Endothelial cell of hepatic sinusoid (primary cell): Measurements from ENCODE around the gene MAGEA8.
"Not testable (repeated sequence)": the region's sequence is repeated elsewhere in the genome, so short reads cannot be mapped to it uniquely, and the experiment has no call there.

Experiments
- in situ Hi-C: cut with HindIII; loops from 2 replicates; pipeline ENCODE4 v1.10.0; 2017; ENCODE audit warnings: low sequenced_read_pairs

The MAGEA8 gene, protein sequence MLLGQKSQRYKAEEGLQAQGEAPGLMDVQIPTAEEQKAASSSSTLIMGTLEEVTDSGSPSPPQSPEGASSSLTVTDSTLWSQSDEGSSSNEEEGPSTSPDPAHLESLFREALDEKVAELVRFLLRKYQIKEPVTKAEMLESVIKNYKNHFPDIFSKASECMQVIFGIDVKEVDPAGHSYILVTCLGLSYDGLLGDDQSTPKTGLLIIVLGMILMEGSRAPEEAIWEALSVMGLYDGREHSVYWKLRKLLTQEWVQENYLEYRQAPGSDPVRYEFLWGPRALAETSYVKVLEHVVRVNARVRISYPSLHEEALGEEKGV

DNA sequence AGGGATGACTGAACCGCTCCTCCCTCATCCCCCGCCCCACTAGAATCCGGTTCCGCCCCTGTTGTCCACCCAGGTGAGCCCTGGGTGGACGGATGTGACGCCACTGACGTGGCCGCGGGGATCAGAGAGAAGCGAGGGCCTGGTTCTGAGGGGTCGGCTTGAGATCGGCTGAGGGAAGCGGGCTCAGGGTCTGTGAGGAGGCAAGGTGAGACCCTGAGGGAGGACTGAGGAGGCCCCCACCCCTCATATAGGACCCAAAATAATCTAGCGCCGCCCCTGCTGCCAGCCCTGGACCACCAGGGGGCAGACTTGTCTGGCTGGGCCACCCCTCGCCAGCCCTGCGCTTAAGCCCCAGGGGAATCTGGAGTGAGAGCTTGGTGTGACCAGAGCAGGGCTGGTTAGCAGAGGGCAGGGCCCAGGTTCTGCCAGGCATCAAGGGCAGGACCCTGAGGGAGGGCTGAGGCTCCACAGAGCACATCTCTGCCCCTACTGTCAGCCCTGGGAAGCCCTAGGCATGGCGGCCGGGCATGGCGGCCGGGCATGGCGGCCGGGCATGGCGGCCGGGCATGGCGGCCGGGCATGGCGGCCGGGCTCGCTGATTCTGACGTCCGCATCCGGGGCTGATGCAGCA is at the start of gene MAGEA8:
MAGEA8 (plus strand) TSS at position 103 of the 631 bp plus-strand sequence. CDS start 3,090 bp downstream, outside the sequence.
- in situ Hi-C loops = no loop called here

DNA sequence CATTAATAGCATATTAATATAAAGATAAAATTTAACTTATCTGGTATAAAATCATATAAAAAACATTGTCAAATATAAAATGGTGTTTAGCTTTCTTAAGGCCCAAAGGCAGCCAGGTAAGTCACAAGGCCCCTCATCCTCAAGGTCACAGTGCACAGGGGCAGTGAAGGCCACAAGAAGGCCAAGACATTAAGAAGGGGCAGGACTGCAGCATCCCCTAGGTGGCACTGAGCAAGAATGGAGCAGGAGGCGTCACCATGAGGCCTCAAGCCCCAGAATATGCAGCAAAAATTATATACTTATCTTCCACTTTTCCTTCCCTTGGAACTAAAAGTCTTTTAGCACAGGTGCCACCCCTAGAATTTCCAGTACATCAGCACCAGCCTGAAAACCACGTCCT is 49.5 kb upstream of the MAGEA8 start:
- in situ Hi-C loops = no loop called here

DNA sequence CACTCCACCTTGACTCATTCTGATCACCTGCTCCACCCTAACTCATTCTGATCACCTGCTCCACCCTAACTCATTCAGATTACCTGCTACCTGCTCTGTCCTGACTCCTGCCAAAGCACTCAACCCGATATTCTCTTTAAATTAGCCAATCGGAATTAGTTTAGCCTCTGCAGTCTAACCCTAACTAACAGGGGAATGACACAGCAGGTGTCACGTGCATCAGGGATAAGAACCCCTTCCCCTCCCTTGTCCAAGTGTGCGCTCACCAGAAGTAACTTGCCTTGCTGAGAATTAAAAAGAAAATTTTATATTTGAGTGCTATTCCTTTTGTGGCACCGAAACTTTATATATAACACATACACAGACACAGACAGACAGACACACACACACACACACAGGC is 44.3 kb upstream of the MAGEA8 start:
- in situ Hi-C loops = not testable (repeated sequence)

- in situ Hi-C loops = no loop called here
These were observed 43.8 kb upstream of the MAGEA8 start for GRCh38 chrX:149837167-149837566.

GRCh38 chrX:149837639-149838038 is 43.3 kb upstream of the MAGEA8 start:
- in situ Hi-C loops = no loop called here

DNA sequence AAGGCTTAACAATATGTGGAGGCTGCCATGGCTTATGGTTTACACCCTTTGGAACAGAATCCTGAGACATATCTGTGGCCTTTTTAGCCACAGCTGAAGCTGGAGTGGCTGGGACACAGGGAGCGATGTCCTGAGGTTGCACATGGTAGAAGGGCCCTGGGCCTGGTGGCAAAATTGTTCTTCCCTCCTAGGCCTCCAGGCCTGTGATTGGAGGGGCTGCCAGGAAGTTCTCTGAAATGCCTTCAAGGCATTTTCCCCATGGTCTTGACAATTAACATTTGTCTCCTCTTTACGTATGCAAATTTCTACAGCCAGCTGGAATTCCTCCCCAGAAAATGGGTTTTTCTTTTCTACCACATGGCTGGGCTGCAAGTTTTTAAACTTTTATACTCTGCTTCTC is 39.1 kb upstream of the MAGEA8 start:
- in situ Hi-C loops = no loop called here

- in situ Hi-C loops = no loop called here
These were observed 35.6 kb upstream of the MAGEA8 start for GRCh38 chrX:149845385-149845784.

DNA sequence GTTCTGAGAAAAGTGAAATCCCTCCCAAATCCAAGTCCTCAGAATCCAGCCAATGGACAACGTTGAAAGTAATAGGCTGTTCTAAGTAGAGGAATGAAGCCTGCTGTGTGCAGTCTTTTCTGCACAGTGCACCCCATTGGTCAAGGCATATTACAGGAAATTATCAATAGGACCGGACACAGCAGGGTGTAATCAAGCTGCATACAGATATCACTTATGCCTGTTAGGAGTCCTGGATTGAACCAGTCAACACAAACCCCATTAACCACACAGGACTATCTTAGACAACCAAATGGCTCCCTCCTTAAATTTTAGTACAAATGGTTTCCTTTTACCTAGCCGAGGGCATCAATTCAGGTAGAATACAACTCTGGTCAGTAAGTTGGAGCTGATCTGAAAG is 34.2 kb upstream of the MAGEA8 start:
- in situ Hi-C loops = no loop called here

- in situ Hi-C loops = no loop called here
These were observed 32.1 kb upstream of the MAGEA8 start for GRCh38 chrX:149848855-149849254.

DNA sequence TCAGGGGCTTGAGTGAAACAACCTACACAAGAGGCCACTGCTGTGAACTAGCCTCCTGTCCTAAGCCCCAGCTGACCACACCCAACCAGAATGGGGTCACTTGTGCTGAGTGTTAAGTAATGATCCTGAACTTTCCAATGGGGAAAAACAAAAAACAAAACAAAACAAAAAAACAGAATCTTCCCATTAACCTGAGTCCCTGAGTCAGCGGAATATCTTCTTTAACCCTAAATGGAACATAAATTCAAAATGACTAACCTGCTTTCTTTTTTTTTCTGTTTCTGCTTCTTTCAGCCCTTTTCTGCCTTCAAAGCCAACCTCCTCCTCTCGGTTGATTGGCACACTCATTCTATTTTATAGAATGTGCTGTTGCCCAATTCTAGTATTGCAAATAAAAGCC is 31.2 kb upstream of the MAGEA8 start:
- in situ Hi-C loops = no loop called here

- in situ Hi-C loops = no loop called here
These were observed 29.1 kb upstream of the MAGEA8 start for GRCh38 chrX:149851864-149852263.

DNA sequence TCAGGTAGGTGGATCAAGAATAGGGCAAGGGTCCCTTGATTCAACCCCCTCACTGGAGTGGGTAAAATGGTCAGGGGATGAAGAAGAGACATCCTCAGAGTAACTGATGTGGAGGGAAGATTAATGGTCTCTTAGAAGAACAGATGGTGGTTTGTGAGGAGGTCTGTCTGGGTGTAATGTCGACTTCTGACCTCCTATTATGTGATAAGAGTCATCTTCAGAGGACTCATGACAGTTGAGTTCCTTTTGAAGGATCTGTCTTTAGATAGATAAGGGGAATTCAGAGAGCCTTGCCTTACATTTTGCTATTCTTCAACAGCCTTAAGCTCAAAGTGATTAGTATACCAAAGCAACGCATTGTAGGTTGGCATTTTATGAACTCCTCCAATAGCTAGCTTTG is 27.1 kb upstream of the MAGEA8 start:
- in situ Hi-C loops = no loop called here

- in situ Hi-C loops = no loop called here
These were observed 22.4 kb upstream of the MAGEA8 start for GRCh38 chrX:149858592-149858991.

DNA sequence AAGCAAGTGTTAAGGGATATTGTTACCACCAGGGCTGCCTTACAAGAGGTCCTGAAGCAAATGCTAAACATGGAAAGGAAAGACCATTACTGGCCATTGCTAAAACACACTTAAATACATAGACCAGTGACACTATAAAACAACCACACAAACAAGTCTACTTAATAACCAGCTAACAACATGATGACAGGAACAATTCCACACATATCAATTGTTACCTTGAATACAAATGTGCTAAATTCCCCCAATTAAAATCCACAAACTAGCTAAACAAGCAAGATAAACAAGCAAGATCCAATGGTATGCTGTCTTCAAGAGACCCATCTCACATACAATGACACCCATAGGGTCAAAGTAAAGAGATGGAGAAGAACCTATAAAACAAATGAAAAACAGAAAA is 20.5 kb upstream of the MAGEA8 start:
- in situ Hi-C loops = no loop called here

- in situ Hi-C loops = no loop called here
These were observed 15.6 kb upstream of the MAGEA8 start for GRCh38 chrX:149865390-149865789.

DNA sequence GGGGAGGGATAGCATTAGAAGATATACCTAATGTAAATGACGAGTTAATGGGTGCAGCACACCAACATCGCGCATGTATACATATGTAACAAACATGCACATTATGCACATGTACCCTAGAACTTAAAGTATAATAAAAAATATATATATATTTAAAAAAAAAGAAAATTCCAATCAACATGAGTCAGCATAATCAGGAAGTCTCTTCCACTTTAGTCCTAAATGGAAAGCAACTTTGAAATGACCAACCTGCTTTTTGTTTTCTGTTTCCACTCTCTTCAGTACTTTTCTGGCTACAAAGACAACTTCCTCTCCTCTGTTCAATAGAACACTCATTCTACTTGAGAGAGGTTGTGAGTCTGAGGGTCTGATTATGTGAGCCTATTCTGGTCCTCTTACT is 13.5 kb upstream of the MAGEA8 start:
- in situ Hi-C loops = no loop called here

DNA sequence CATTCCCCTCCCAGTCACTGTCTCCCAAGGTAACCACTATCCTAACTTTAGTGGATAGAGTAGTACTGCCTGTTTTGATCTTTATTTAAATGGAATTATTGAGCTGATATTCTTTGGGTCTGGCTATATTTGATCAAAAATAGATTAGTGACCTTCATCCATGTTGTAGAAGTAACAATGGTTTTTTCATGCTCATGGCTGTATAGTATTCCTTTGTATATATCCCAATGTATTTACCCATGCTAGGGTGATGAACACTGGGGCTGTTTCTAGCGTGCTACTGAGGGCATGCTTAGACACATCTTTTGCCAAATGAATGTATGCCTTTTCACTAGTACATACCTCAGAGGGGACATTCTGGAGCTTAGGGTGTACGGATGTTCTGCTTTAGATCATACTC is 10.1 kb upstream of the MAGEA8 start:
- in situ Hi-C loops = no loop called here

DNA sequence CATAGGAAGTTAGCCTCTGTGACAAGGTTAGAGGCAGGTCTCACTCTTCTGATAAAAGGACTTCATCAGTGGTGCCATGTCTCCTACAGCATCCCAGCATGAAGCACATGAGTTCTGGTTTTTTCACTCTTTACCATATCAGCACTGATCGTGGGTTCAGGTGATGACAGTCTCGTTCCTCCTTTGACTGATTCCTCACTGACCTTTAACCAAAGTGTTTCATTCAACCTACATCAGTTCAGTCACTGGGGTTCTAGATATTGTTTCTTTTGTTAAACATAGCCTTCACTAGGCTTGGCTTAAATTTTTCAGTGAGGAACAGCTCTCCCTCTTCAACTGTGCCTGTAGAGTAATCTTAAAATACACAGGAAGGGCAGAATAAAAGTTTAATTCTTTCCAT is 9.6 kb upstream of the MAGEA8 start:
- in situ Hi-C loops = no loop called here

GRCh38 chrX:149871940-149872339 is 9.0 kb upstream of the MAGEA8 start:
- in situ Hi-C loops = no loop called here

DNA sequence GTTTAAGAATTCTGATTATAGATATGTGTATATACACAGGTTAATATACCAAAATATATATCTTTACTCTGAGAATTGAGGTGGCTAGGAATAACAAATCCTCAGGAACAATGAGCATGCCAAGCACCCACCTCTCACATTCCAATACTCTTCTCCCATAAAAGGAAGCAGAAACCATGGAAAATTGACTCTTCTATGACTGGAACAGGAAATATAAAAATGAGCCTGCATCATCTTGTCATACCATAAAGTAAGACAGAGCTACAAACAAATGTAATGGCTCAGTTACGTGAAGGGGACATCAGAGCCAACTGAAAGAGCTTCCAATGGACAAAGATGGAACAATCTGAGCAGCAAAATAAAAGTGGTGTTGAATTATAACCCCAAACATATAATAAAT is 3.8 kb upstream of the MAGEA8 start:
- in situ Hi-C loops = no loop called here

DNA sequence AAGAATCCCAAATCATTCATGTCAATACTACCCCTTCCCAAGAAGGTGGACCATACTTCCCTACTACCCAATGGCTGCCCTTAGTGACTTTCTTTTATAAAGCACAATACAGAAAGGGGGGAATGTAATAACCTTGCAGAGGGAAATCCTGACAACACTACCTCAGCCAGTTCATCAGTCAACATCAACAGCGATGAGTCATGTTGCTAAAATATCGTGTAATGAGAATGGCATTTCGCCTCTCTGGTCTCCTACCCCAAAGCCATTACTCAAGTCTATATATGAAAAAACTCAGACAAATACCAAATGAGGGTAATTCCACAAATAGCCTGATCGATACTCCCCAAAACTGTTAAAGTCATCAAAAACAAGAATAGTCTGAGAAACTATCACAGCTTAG is 3.3 kb upstream of the MAGEA8 start:
- in situ Hi-C loops = no loop called here

DNA sequence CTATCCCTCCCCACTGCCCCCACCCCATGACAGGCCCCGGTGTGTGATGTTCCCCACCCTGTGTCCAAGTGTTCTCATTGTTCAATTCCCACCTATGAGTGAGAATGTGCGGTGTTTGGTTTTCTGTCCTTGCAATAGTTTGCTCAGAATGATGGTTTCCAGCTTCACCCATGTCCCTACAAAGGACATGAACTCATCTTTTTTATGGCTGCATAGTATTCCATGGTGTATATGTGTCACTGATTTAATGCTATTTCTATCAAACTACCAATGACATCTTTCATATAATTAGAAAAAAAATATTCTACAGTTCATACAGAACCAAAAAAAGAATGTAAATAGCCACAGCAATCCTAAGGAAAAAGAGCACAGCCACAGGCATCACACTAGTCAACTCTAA is 9.8 kb downstream of the MAGEA8 start:
- in situ Hi-C loops = not testable (repeated sequence)

GRCh38 chrX:149898554-149898953 is 17.6 kb downstream of the MAGEA8 start:
- in situ Hi-C loops = no loop called here
